GM21515 (cell line): ENCODE results near the gene SUPT16H.
A peak's percentile ranks its signal among the peaks of the same experiment; 100 is the strongest.

ENCODE experiments used
- ATAC-seq: cut with Tn5 transposase; IDR thresholded peaks from one replicate; pipeline ENCODE4 v1.9.1; 2021; ENCODE audit not compliant: unreplicated experiment

Gene SUPT16H

GRCh38 chr14:21369949-21370679 is 13.7 kb downstream of the SUPT16H start:
- ATAC-seq: no peak

GRCh38 chr14:21367582-21368144 is 16.2 kb downstream of the SUPT16H start:
- ATAC-seq: no peak

- no peak for ATAC-seq
Measured at GRCh38 chr14:21356511-21356910, 27.3 kb downstream of the SUPT16H start.

GRCh38 chr14:21352587-21352986 is 31.2 kb downstream of the SUPT16H start:
- no peak for ATAC-seq

- no peak for ATAC-seq
Measured at GRCh38 chr14:21350539-21350938, 33.3 kb downstream of the SUPT16H start.

GRCh38 chr14:21347201-21347600 is 36.6 kb downstream of the SUPT16H start:
- ATAC-seq: no peak

- ATAC-seq: no peak
Measured at GRCh38 chr14:21346532-21347135, 37.2 kb downstream of the SUPT16H start.

GRCh38 chr14:21343035-21343794 is 40.6 kb downstream of the SUPT16H start:
- ATAC-seq: no peak

- ATAC-seq: no peak
Measured at GRCh38 chr14:21334202-21334906, 49.5 kb downstream of the SUPT16H start.

GRCh38 chr14:21332950-21333349 is 50.9 kb downstream of the SUPT16H start:
- no peak for ATAC-seq

- ATAC-seq: no peak
Measured at GRCh38 chr14:21326972-21327371, 56.8 kb downstream of the SUPT16H start.

- no peak for ATAC-seq
Measured at GRCh38 chr14:21322716-21323115, 61.1 kb downstream of the SUPT16H start.

GRCh38 chr14:21320913-21321312 is 62.9 kb downstream of the SUPT16H start:
- no peak for ATAC-seq

GRCh38 chr14:21317398-21317797 is 66.4 kb downstream of the SUPT16H start:
- ATAC-seq: no peak

GRCh38 chr14:21313512-21313911 is 70.3 kb downstream of the SUPT16H start:
- no peak for ATAC-seq

GRCh38 chr14:21311614-21312013 is 72.2 kb downstream of the SUPT16H start:
- ATAC-seq: no peak

- ATAC-seq: no peak
Measured at GRCh38 chr14:21309956-21310355, 73.9 kb downstream of the SUPT16H start.

- ATAC-seq: no peak
Measured at GRCh38 chr14:21309238-21309636, 74.6 kb downstream of the SUPT16H start.

- peak; percentile 67 for ATAC-seq
Measured at GRCh38 chr14:21308479-21309237, 75.2 kb downstream of the SUPT16H start.

GRCh38 chr14:21308132-21308478 is 75.7 kb downstream of the SUPT16H start:
- peak; percentile 25 for ATAC-seq
